GM21723 (cell line): ENCODE results near the gene WDR18.

ENCODE experiments used
- ATAC-seq: cut with Tn5 transposase; IDR thresholded peaks from one replicate; pipeline ENCODE4 v1.9.1; 2021; ENCODE audit warnings: mild to moderate bottlenecking, moderate library complexity; ENCODE audit not compliant: unreplicated experiment

WDR18 gene

DNA sequence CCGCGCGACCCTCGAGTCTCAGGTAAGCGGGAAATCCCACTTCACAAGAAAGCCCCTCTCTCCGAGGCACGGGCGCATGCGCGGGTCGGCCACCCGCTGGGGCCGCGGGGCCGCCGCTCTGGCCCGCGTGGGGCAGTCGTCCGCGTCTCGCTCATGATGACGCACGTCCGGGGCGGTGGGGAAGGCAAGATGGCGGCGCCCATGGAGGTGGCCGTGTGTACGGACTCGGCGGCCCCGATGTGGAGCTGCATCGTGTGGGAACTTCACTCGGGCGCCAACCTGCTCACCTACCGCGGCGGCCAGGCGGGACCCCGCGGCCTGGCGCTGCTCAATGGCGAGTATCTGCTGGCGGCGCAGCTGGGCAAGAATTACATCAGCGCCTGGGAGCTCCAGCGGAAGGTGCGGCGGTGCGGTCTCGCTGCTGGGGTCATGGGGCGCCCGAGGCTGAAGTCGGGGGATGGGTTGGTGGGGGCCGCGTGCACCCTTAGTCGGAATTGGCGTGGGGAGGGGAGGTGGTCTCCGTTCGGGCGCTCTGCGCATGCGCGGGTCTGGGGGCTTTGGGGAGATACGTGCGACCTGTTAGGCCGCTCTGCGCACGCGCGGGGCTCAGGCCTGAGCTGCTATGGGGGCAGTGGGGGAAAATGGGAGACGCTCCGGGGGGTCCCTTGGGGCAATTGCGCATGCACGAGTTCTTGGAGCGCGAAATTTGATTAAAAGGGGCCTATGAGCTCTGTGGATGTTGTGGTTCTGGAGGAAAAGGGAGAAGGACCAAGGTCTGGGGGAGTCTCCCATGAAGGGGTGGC lies at the start of gene WDR18:
Gene WDR18 (plus strand): TSS at position 181 of the 803 bp plus-strand sequence. CDS start 9 bp downstream, at position 190.
- peak; percentile 66 for ATAC-seq

- no peak for ATAC-seq
Observed at GRCh38 chr19:934865-935479, 49.2 kb upstream of the WDR18 start.

DNA sequence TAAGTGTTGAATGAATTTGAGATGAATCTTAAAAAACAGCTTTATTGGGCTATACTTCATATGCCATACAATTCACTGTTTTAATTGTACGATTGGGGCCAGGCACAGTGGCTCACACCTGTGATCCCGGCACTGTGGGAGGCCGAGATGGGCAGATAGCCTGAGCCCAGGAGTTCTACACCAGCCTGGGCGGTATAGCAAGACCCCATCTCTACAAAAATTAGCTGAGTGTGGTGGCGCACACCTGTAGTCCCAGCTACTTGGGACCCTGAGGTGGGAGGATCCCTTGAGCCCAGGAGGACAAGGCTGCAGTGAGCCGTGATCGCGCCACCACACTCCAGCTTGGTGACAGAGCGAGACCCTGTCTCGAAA lies 48.0 kb upstream of the WDR18 start:
- ATAC-seq, result no peak

- ATAC-seq, result no peak
Observed at GRCh38 chr19:937259-937694, 46.9 kb upstream of the WDR18 start.

GRCh38 chr19:938233-938923 lies 45.8 kb upstream of the WDR18 start:
- ATAC-seq, result no peak

DNA sequence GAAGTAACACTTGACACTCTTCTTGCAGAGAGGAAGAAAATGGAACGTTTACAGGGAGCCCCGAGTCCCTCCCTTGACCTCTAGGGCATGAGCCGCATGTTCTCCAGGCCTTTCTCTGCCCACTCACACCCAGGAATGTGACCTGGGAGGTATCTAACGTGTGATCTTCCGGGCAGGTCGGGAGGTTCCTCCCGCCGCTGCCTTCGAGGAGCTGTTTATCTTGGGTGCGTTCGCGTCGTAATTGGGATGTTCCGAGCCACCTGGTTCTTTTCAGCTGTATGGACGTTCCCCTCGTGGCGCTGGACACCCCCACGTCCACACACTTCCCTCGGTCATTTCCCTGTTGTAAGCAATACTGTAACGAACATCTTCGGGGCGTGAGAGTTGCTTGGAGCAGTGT lies 44.7 kb upstream of the WDR18 start:
- no peak for ATAC-seq

DNA sequence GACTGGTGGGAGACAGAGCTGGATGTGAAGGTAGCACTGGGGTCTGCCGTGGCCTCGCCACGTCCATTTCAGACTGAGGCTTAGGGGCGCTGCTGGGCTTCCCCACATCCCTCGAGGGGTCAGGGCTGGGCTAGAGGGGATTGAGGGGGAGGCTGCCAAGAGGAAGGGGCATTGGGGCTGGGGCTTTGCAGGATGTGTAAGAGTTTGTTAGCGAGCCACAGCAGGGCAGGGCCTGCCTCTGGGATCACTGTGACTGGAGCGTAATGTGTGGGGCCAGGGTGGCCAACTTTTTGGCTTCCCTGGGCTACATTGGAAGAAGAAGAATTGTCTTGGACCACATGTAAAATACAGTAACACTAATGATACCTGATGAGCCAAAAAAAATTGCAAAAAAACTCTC lies 44.2 kb upstream of the WDR18 start:
- no peak for ATAC-seq

- ATAC-seq, result no peak
Observed at GRCh38 chr19:940591-941291, 43.4 kb upstream of the WDR18 start.

GRCh38 chr19:941292-942132 lies 42.6 kb upstream of the WDR18 start:
- no peak for ATAC-seq

DNA sequence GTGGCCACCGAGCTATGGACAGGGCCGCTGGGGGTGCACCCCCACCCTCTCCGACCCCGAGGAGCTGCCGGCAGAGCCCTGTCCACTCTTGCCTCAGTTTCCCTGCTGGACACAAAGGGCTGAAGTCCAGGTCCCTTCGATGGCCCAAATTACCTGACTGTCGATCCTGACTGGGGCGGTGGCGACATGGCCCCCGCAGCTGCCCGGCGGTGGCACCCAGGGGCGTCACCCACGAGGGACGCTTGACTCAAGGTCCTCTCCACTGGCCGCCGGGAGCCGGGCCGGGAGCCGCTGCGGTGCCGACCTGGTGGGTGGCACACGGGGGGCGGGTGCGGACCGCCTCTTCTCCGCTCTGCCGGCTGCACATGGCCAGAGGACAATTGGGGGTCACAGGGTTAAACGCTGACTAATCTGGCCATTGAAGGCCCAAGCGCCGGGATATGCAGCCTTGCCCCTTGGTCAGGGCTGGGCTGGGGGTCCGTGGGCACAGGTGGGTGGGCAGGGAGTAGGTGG lies 42.0 kb upstream of the WDR18 start:
- ATAC-seq, result no peak

DNA sequence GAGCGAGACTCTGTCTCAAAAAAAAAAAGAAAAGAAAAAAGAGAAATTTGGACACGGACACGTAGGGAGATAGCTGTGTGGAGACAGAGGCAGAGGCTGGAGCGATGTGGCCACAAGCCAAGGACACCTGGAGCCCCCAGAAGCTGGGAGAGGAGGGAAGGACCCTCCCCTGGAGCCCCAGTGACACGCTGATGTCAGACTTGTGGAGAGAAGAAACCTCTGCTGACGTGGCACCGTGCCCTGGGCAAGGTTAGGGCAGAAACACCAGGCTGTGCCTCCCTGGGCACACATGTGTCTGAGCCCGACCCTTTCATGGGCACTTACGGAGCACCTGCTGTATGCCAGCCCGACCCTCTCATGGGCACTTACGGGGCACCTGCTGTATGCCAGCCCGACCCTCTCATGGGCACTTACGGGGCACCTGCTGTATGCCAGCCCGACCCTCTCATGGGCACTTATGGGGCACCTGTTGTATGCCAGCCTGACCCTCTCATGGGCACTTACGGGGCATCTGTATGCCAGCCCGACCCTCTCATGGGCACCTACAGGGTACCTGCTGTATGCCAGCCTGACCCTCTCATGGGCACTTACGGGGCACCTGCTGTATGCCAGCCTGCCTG lies 40.5 kb upstream of the WDR18 start:
- ATAC-seq, result no peak

GRCh38 chr19:944171-944567 lies 40.0 kb upstream of the WDR18 start:
- no peak for ATAC-seq

DNA sequence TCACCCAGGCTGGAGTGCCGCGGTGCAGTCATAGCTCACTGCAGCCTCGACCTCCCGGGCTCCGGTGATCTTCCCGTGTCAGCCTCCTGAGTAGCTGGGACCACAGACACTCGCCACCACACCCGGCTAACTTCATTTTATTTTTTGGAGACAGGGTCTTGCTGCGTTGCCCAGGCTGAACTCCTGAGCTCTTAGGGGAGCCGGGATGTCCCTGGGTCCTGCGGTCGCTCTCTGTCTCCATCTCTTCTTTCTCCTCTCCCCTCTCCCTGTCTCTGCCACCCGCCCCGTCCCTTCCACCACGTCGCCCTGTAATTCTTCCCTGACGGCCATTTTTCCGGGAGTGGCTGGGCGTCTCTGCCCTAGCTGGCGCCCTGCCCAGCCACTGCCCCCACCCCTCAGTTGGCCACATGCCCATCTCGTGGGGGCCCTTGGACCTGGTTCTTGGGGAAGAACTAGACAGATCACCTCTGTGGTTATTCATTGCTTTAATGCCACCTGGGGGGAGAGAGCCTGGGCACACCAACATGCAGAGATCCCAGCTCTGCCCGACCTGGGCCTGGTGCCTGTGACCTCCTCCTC lies 39.4 kb upstream of the WDR18 start:
- ATAC-seq, result no peak

GRCh38 chr19:945401-946252 lies 38.5 kb upstream of the WDR18 start:
- no peak for ATAC-seq

GRCh38 chr19:947090-947706 lies 36.9 kb upstream of the WDR18 start:
- ATAC-seq, result peak; percentile 18

DNA sequence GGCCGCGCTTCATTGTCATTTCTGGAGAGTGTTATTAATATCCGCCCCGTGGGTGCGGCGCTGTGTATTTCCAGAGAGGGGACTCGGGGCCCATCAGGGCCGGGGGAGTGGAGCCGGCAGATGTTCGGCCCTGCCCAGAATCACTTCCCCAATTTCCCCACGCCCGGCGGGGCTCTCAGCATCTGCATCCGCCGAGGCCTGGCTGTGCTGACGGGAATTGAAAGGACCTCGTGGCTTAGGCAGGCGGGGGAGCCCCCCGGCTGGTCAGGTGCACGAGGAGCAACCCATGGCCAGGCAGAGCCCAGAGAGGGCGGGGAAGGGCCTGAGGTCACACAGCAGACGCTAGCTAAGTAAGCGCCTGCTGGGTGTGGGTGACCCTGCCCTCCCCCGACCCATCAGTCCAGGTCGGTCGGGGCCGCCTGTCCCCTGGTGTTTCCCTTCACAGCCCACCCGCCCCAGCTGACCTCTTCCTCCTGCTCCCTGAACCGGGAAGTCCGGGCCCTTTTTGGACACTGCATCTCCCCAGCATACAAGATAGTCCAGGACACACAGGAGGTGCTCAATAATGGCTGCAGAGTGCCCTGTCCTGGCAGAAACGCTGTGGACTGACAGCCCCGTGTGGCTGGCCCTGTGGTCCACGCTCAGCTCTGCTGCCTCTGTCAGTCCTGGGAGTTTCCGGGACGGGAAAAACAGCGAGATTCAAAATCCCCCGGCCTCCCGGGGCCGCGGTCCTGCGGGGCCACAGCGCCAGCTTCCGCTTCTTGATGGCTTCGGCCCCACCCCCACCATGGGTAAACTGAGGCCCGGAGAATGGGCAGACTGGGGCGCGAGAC lies 36.2 kb upstream of the WDR18 start:
- peak; percentile 60 for ATAC-seq

DNA sequence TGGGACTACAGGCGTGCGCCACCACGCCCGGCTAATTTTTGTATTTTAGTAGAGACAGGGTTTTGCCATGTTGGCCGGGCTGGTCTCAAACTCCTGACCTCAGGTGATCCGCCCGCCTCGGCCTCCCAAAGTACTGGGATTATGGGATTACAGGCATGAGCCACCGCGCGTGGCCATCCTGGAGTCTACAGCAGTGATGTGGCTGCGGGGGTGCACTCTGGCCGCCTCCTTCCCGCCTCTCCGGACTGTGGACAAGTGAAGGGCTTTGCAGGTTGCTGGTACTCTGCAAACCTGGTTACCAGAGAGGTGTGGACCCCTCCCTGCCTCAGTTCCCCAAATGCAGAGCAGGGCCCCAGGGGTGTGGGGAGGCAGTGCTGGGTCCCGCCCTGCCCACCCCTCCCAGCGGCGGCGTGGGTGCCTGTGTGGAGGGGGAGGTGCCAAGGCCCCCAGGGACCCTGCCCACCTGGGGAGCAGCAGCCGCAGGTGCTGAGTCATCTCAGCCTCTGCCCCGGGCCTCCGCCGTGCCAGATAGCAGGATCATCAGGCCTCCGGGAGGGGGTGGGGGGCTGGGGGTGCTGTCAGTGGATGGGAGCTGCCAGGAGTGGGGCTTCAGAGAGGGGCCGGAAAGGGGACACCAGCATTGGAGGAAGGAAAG lies 35.2 kb upstream of the WDR18 start:
- no peak for ATAC-seq
